WTC11 (cell line): ENCODE data around the gene PPARA. TPM values are rescaled to one million over a fixed set of nuclear protein-coding genes. Genes with fewer than 3 reads are reported as not detected.

ENCODE experiments used
- ATAC-seq: fragments of 200-7000 bp; cut with Tn5 transposase; 2 replicates; pipeline ENCODE4 v1.10.0; 2021; ENCODE audit warnings: mild to moderate bottlenecking, moderate library complexity
- CTCF ChIA-PET: fragments of 300-600 bp; sonication (Branson Sonifier 250); formaldehyde crosslinking; loops from one replicate; lab custom pipeline; 2021; ENCODE audit warnings: antibody characterized with exemption; lab: Charles Lee
- POLR2A ChIA-PET: fragments of 350-600 bp; sonication (Branson Sonifier 250); formaldehyde crosslinking; loops from one replicate; lab custom pipeline; 2021; ENCODE audit warnings: antibody characterized with exemption; lab: Charles Lee
- DNase-seq: peaks from one replicate; pipeline ENCODE4 v3.0.0; 2021; ENCODE audit warnings: low spot score
- H3K27ac Mint-ChIP-seq: 2 replicates; pipeline ENCODE4 v1.8.0; 2021; ENCODE audit warnings: mixed read lengths
- H3K27me3 Mint-ChIP-seq: 2 replicates; pipeline ENCODE4 v1.8.0; 2021; ENCODE audit warnings: low read depth, mild to moderate bottlenecking, moderate library complexity, mixed read lengths
- H3K36me3 Mint-ChIP-seq: 2 replicates; pipeline ENCODE4 v1.8.0; 2021; ENCODE audit warnings: mixed read lengths
- H3K4me1 Mint-ChIP-seq: 2 replicates; pipeline ENCODE4 v1.8.0; 2022; ENCODE audit warnings: mixed read lengths
- H3K4me3 Mint-ChIP-seq: 2 replicates; pipeline ENCODE4 v1.8.0; 2021; ENCODE audit warnings: mild to moderate bottlenecking, moderate library complexity, mixed read lengths
- H3K9me3 Mint-ChIP-seq: 2 replicates; pipeline ENCODE4 v1.8.0; 2021; ENCODE audit warnings: mixed read lengths
- AFF4 ChIP-seq: sonication (generic); formaldehyde crosslinking; IDR thresholded peaks from 2 replicates; pipeline ENCODE4 v1.8.1; 2023; ENCODE audit warnings: mild to moderate bottlenecking, missing genetic modification reagents, borderline replicate concordance
- ATF1 ChIP-seq: sonication (generic); formaldehyde crosslinking; IDR thresholded peaks from 2 replicates; pipeline ENCODE4 v1.8.1; 2023; ENCODE audit warnings: mild to moderate bottlenecking, moderate library complexity, missing genetic modification reagents
- CBFB ChIP-seq: sonication (generic); formaldehyde crosslinking; IDR thresholded peaks from 2 replicates; pipeline ENCODE4 v1.8.1; 2022; ENCODE audit warnings: mild to moderate bottlenecking, low read depth, missing genetic modification reagents
- CDX4 ChIP-seq: fragments of 250-450 bp; sonication (Bioruptor Pico); IDR thresholded peaks from 2 replicates; pipeline ENCODE4 v1.9.0; 2021; ENCODE audit warnings: moderate library complexity, mild to moderate bottlenecking, inconsistent platforms, borderline replicate concordance
- FOXJ3 ChIP-seq: sonication (generic); formaldehyde crosslinking; IDR thresholded peaks from 2 replicates; pipeline ENCODE4 v1.9.0; 2021; ENCODE audit warnings: missing genetic modification reagents, mild to moderate bottlenecking, borderline replicate concordance
- IRF2 ChIP-seq: sonication (generic); formaldehyde crosslinking; IDR thresholded peaks from 2 replicates; pipeline ENCODE4 v1.8.0; 2022; ENCODE audit warnings: low read depth, missing genetic modification reagents, borderline replicate concordance
- NFATC4 ChIP-seq: fragments of 250-450 bp; sonication (Bioruptor Pico); IDR thresholded peaks from 2 replicates; pipeline ENCODE4 v1.9.0; 2021; ENCODE audit warnings: mild to moderate bottlenecking
- NFYB ChIP-seq: sonication (generic); formaldehyde crosslinking; conservative IDR thresholded peaks from 2 replicates; pipeline ENCODE4 v1.8.0; 2022; ENCODE audit warnings: low read depth, missing genetic modification reagents
- NR2C2 ChIP-seq: sonication (generic); formaldehyde crosslinking; IDR thresholded peaks from 2 replicates; pipeline ENCODE4 v1.8.0; 2022; ENCODE audit warnings: mild to moderate bottlenecking, missing genetic modification reagents
- NR3C1 ChIP-seq: sonication (generic); formaldehyde crosslinking; conservative IDR thresholded peaks from 2 replicates; pipeline ENCODE4 v1.8.1; 2023; ENCODE audit warnings: low read depth, mild to moderate bottlenecking, missing genetic modification reagents
- SMAD3 ChIP-seq: sonication (generic); formaldehyde crosslinking; IDR thresholded peaks from 2 replicates; pipeline ENCODE4 v1.8.0; 2022; ENCODE audit warnings: missing genetic modification reagents, mild to moderate bottlenecking, borderline replicate concordance
- SMAD4 ChIP-seq: sonication (generic); formaldehyde crosslinking; IDR thresholded peaks from 2 replicates; pipeline ENCODE4 v1.8.0; 2022; ENCODE audit warnings: mild to moderate bottlenecking, missing genetic modification reagents
- SP1 ChIP-seq: sonication (generic); formaldehyde crosslinking; conservative IDR thresholded peaks from 2 replicates; pipeline ENCODE4 v1.8.1; 2022; ENCODE audit warnings: missing genetic modification reagents
- ZNF281 ChIP-seq: sonication (generic); formaldehyde crosslinking; IDR thresholded peaks from 2 replicates; pipeline ENCODE4 v1.8.0; 2023; ENCODE audit warnings: mild to moderate bottlenecking, missing genetic modification reagents
- ZNF671 ChIP-seq: fragments of 250-450 bp; sonication (Bioruptor Pico); IDR thresholded peaks from 2 replicates; pipeline ENCODE4 v1.8.0; 2021; ENCODE audit warnings: mild to moderate bottlenecking
- ZSCAN18 ChIP-seq: fragments of 250-450 bp; sonication (Bioruptor Pico); IDR thresholded peaks from 2 replicates; pipeline ENCODE4 v2.1.2; 2022; ENCODE audit warnings: mild to moderate bottlenecking, moderate library complexity
- total RNA-seq: library from RNA; stranded (reverse); gene quantifications from 3 replicates; pipeline ENCODE4 v1.2.3, GENCODE V29; 2021
- TF ChIP-seq, protein P1 (sequence below): sonication (generic); formaldehyde crosslinking; IDR thresholded peaks from 2 replicates; pipeline ENCODE4 v1.8.1; 2023; ENCODE audit warnings: mild to moderate bottlenecking, moderate library complexity, missing genetic modification reagents

PPARA gene
- total RNA-seq, 1 experiment from 2014 or later: 9.3 TPM

- Mint-ChIP-seq H3K27me3 (no peaks in the 10 kb centered on the region), H3K9me3 (no peaks in the 10 kb centered on the region), H3K4me3 (no peak overlapping the region), H3K4me1 (no peaks in the 10 kb centered on the region), H3K27ac (no peak overlapping the region), H3K36me3 (no peaks in the 10 kb centered on the region)
- peak; percentile 39 for ATAC-seq
- DNase-seq: no peak
- TF ChIP-seq NR2C2 (CRISPR knock-in tag) (no peak), NFYB (CRISPR knock-in tag) (0 out of 2 replicates have a peak, but pooled peaks have one; percentile 9), AFF4 (CRISPR knock-in tag) (no peak), IRF2 (CRISPR knock-in tag) (no peak)
- ChIA-PET CTCF (no interaction called here), POLR2A (no interaction called here)
These were observed 15.7 kb downstream of the PPARA start for GRCh38 chr22:46165977-46166376.

DNA sequence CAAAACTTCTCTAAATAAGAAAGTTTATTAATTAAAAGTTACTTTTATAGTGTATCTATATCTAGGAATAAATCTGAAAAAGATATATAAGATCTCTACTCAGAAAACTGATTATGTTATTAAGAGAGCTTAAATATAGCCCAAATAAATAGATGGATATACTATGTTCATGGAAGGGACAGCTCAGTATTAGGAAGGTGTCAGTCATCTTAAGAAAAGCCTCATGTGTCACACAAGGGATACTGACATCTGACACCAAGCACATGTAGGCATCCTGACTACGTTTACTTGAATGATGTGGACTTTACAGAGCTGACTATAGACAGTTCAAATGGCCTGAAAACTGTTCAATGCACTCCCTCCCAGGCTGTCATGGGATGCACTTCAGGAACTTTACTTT lies 19.3 kb downstream of the PPARA start:
- H3K4me3 Mint-ChIP-seq: no peak overlapping the region
- no peak overlapping the region for H3K27ac Mint-ChIP-seq
- POLR2A ChIA-PET: interaction anchor here (1.2 kb wide), 1 partner anchor 100 kb away, joined by 3 read pairs; no protein-coding TSS in a partner anchor
- CTCF ChIA-PET: interaction anchor here (1.4 kb wide), 1 partner anchor 163 kb away, joined by 4 read pairs; no protein-coding TSS in a partner anchor
- H3K4me1 Mint-ChIP-seq: no peaks in the 10 kb centered on the region
- no peaks in the 10 kb centered on the region for H3K36me3 Mint-ChIP-seq
- DNase-seq (no peak), ATAC-seq (no peak)
- no peaks in the 10 kb centered on the region for H3K27me3 Mint-ChIP-seq
- no peaks in the 10 kb centered on the region for H3K9me3 Mint-ChIP-seq
- TF ChIP-seq AFF4 (CRISPR knock-in tag): no peak

- no peaks in the 10 kb centered on the region for H3K36me3 Mint-ChIP-seq
- no peak overlapping the region for H3K4me3 Mint-ChIP-seq
- ATAC-seq: no peak
- no peak for DNase-seq
- H3K27me3 Mint-ChIP-seq: no peaks in the 10 kb centered on the region
- H3K4me1 Mint-ChIP-seq: no peaks in the 10 kb centered on the region
- H3K27ac Mint-ChIP-seq: no peak overlapping the region
- ChIA-PET CTCF (no interaction called here), POLR2A (no interaction called here)
- peaks cover 8% of the 10 kb centered on the region for H3K9me3 Mint-ChIP-seq
- TF ChIP-seq CDX4 (CRISPR knock-in tag): no peak
- TF ChIP-seq CBFB: no peak
- TF ChIP-seq, protein P1, sequence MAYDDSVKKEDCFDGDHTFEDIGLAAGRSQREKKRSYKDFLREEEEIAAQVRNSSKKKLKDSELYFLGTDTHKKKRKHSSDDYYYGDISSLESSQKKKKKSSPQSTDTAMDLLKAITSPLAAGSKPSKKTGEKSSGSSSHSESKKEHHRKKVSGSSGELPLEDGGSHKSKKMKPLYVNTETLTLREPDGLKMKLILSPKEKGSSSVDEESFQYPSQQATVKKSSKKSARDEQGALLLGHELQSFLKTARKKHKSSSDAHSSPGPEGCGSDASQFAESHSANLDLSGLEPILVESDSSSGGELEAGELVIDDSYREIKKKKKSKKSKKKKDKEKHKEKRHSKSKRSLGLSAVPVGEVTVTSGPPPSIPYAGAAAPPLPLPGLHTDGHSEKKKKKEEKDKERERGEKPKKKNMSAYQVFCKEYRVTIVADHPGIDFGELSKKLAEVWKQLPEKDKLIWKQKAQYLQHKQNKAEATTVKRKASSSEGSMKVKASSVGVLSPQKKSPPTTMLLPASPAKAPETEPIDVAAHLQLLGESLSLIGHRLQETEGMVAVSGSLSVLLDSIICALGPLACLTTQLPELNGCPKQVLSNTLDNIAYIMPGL: no peak
- no peak for TF ChIP-seq ATF1 (CRISPR knock-in tag)
- no peak for TF ChIP-seq SP1 (CRISPR knock-in tag)
- TF ChIP-seq FOXJ3 (CRISPR knock-in tag): no peak
- TF ChIP-seq SMAD4: no peak
- no peak for TF ChIP-seq NR3C1 (CRISPR knock-in tag)
- TF ChIP-seq SMAD3 (CRISPR knock-in tag): no peak
- no peak for TF ChIP-seq IRF2 (CRISPR knock-in tag)
- no peak for TF ChIP-seq ZNF281 (CRISPR knock-in tag)
- TF ChIP-seq NFATC4: no peak
- TF ChIP-seq ZSCAN18 (CRISPR knock-in tag): no peak
- no peak for TF ChIP-seq ZNF671 (CRISPR knock-in tag)
These were observed 21.6 kb downstream of the PPARA start for GRCh38 chr22:46171940-46172339.
